GM12878 (cell line): Measurements from ENCODE around the gene BUB1B.

Experiments
- EZH2 ChIP-seq: IDR thresholded peaks from 2 replicates; pipeline ENCODE4 v1.6.1; 2012; ENCODE audit warnings: low read depth, mild to moderate bottlenecking, control low read depth, inconsistent platforms, low read length, borderline replicate concordance; ENCODE audit not compliant: control insufficient read depth
- HDAC2 ChIP-seq: fragments of 200-600 bp; sonication (generic); IDR thresholded peaks from 2 replicates; pipeline ENCODE4 v1.6.1; 2017
- SREBF2 ChIP-seq: IDR thresholded peaks from 2 replicates; pipeline ENCODE4 v1.6.1; 2012; ENCODE audit warnings: mild to moderate bottlenecking, low read length
- TF ChIP-seq, protein P1 (sequence below), 3 experiments: IDR thresholded peaks in 2 of 3; conservative IDR thresholded peaks in 1 of 3; 2 replicates each; pipeline ENCODE4 v1.5.1; 2011; ENCODE audit warnings: low read depth in 3 of 3, low read length in 3 of 3, mild to moderate bottlenecking in 3 of 3, control low read depth in 2 of 3, moderate library complexity in 2 of 3, inconsistent platforms in 1 of 3, mixed read lengths in 1 of 3; ENCODE audit not compliant: control insufficient read depth in 2 of 3, insufficient read depth in 1 of 3; ENCODE audit errors: extremely low read depth in 1 of 3

DNA sequence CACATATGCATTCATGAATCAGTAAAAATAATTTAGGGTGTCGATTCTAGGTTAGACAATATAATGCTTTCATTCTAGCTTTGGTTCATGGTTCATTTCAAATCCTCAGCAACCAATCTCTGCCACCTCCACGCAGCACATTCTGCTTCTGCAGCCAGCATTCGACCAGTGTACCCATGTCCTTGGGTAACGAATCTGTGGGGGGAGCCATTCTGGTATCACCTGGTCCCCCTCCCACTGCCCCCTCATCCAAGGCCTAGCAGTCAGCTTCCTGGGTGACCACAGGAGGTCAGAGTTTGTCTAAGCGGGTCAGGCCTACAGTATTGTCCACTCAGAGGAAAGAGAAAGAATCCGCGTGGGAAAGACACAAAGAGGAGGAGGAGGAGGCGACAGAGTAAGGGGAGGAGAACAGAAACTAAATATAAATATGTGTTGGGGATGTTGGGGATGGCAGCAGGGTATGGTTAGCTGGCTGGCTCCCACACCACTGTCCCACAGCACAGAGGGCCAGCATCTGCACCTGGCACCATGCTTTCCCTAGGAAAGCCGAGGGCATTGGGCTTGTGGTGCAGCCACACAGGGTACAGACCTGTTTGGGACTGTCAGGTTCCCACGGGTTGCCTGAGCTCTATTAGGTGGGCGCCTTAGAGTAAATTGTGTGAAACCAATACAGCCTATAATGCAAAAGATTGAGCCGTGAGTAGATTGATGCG lies 90.1 kb downstream of the BUB1B start:
- TF ChIP-seq EZH2: no peak
- TF ChIP-seq, protein P1, sequence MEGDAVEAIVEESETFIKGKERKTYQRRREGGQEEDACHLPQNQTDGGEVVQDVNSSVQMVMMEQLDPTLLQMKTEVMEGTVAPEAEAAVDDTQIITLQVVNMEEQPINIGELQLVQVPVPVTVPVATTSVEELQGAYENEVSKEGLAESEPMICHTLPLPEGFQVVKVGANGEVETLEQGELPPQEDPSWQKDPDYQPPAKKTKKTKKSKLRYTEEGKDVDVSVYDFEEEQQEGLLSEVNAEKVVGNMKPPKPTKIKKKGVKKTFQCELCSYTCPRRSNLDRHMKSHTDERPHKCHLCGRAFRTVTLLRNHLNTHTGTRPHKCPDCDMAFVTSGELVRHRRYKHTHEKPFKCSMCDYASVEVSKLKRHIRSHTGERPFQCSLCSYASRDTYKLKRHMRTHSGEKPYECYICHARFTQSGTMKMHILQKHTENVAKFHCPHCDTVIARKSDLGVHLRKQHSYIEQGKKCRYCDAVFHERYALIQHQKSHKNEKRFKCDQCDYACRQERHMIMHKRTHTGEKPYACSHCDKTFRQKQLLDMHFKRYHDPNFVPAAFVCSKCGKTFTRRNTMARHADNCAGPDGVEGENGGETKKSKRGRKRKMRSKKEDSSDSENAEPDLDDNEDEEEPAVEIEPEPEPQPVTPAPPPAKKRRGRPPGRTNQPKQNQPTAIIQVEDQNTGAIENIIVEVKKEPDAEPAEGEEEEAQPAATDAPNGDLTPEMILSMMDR (IDR thresholded peaks at IDR 0.05 in 2 of 3, conservative IDR thresholded peaks at IDR 0.05 in 1 of 3; ENCODE audit: control insufficient read depth in 2 of 3, extremely low read depth in 1 of 3, insufficient read depth in 1 of 3, low read depth in 3 of 3, low read length in 3 of 3): no peak
- no peak for TF ChIP-seq SREBF2
- TF ChIP-seq HDAC2: no peak
